Pancreas (tissue), 10 donors: ENCODE data around the gene PAX5. TPM values are rescaled to one million over a fixed set of nuclear protein-coding genes. Genes with fewer than 3 reads are reported as not detected.
A peak's percentile ranks its signal among the peaks of the same experiment; 100 is the strongest.

Experiments
- ATAC-seq, 4 donors: fragments of 200-7000 bp; cut with Tn5 transposase; one replicate each; pipeline versions ENCODE4 v1.8.0 to v1.9.1; 2020; ENCODE audit warnings: mild to moderate bottlenecking in 4 of 4, moderate library complexity in 4 of 4
- DNase-seq, 6 donors: peaks; one replicate each; pipeline ENCODE4 v3.0.0-alpha.2; 2020
- FAIRE-seq: peaks from 2 replicates; lab custom pipeline; 2012; peaks lifted over from hg19 to GRCh38; lab: Jason Lieb, UNC
- H3K27ac ChIP-seq, 4 donors: fragments of 200-600 bp; sonication (generic); 1 replicate in 3 of 4; 2 replicates in 1 of 4; pipeline versions ENCODE4 v1.5.0 to v1.8.0; 2020
- H3K27me3 ChIP-seq, 4 donors: fragments of 200-600 bp; one replicate each; pipeline ENCODE4 v1.8.0; 2021
- H3K36me3 ChIP-seq, 3 donors: fragments of 200-600 bp; sonication (generic) in 1 of 3; one replicate each; pipeline versions ENCODE4 v1.5.0 to v1.8.0; 2020 to 2021
- H3K4me1 ChIP-seq, 3 donors: fragments of 200-600 bp; one replicate each; pipeline ENCODE4 v1.8.0; 2021
- H3K4me3 ChIP-seq, 4 donors: fragments of 200-600 bp; sonication (generic) in 2 of 4; one replicate each; pipeline versions ENCODE4 v1.5.0 to v1.8.0; 2020 to 2021
- H3K9me3 ChIP-seq, 4 donors: fragments of 200-600 bp; one replicate each; pipeline ENCODE4 v1.8.0; 2021
- WGBS, 2 donors: extraction: QIAGEN DNeasy Blood & Tissue Kit; methylation state at CpG; one replicate each; pipeline ENCODE4 v1.1.7; 2013; 5-methylcytosine and 5-hydroxymethylcytosine counted together
- intact Hi-C, 3 donors: fragments of 100-400 bp; cut with DNase I; formaldehyde crosslinking; loops; one replicate each; pipeline versions ENCODE4 v1.11.1 to v1.14.2; 2022
- polyA plus RNA-seq, 2 donors: library from polyadenylated mRNA; stranded (reverse); fragments of 200-250 nt; gene quantifications; one replicate each; pipeline ENCODE4 v1.2.3, GENCODE V29; 2013
- total RNA-seq, 6 donors: library from RNA; stranded (reverse); fragmentation: NEBNext Ultra II Directional in 4 of 6; extraction: Animal tissue kit (Norgen Biotek cat#: 25700) in 4 of 6; gene quantifications; one replicate each; pipeline versions ENCODE4 v1.2.1 to v1.2.4, GENCODE V29; 2021 to 2023
- TF ChIP-seq, protein P1 (sequence below), 4 donors: fragments of 200-600 bp; sonication (generic) in 3 of 4; IDR thresholded peaks; one replicate each; pipeline versions ENCODE4 v1.5.0 to v1.8.0; 2021; ENCODE audit warnings: antibody characterized with exemption in 4 of 4
- donor health status: healthy with polysubstance abuse.
- donor health status: DM: no; HTN: no; CAD: no; lungs with moderate emphysema.
- donor health status: DM: no; HTN: no; CAD: no.
- donor health status: control.
- donor health status: control.
- donor health status: Bipolar disorder and iron deficiency.
- donor health status: DM: yes; HTN: yes; CAD: no.
- donor health status: DM: no; HTN: no; CAD: no.
- donor health status: DM: no; HTN: no; CAD: no.
- donor health status: DM: yes; HTN: yes; CAD: no.

PAX5 gene
- total and polyA plus RNA-seq, 8 donors = under 0.01 to 0.35 (median 0.28) TPM; not detected in 1

DNA sequence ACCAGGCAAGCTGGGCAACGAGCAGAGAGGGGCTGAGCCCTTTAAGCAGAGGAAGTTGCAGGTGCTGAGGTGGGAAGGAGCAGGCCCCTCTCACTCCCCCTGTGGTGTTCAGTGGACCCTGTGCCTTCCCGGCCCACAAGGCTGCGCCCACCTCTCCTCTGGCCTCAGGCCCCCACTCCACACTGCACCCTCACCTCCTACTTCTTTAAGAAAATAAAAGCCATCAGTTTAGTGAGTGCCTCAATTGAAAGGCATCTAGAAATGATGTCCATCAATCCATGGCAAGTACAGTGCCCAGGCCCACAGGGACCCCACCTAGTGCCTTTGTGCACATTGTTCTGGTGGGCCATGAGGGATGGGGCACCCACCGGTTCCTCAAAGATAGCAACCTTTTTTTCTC is 158.0 kb downstream of the PAX5 start:
- Histone ChIP-seq H3K36me3 (no peaks in the 10 kb centered on the region), H3K27ac (no peak overlapping the region), H3K4me3 (no peak overlapping the region), H3K27me3 (no peaks in the 10 kb centered on the region), H3K4me1 (no peaks in the 10 kb centered on the region), H3K9me3 (no peaks in the 10 kb centered on the region)
- intact Hi-C loops = loop anchor here in 1 of 3 donors (10.0 kb wide), 1 partner anchor 109 kb away; no protein-coding TSS in a partner anchor
- ATAC-seq (no peak), FAIRE-seq (no peak), DNase-seq (no peak)
- WGBS, 2 donors = 75 to 77% methylated on average over 4 of the region's 4 CpGs
- TF ChIP-seq, protein P1, sequence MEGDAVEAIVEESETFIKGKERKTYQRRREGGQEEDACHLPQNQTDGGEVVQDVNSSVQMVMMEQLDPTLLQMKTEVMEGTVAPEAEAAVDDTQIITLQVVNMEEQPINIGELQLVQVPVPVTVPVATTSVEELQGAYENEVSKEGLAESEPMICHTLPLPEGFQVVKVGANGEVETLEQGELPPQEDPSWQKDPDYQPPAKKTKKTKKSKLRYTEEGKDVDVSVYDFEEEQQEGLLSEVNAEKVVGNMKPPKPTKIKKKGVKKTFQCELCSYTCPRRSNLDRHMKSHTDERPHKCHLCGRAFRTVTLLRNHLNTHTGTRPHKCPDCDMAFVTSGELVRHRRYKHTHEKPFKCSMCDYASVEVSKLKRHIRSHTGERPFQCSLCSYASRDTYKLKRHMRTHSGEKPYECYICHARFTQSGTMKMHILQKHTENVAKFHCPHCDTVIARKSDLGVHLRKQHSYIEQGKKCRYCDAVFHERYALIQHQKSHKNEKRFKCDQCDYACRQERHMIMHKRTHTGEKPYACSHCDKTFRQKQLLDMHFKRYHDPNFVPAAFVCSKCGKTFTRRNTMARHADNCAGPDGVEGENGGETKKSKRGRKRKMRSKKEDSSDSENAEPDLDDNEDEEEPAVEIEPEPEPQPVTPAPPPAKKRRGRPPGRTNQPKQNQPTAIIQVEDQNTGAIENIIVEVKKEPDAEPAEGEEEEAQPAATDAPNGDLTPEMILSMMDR (IDR thresholded peaks at IDR 0.05) = no peak

DNA sequence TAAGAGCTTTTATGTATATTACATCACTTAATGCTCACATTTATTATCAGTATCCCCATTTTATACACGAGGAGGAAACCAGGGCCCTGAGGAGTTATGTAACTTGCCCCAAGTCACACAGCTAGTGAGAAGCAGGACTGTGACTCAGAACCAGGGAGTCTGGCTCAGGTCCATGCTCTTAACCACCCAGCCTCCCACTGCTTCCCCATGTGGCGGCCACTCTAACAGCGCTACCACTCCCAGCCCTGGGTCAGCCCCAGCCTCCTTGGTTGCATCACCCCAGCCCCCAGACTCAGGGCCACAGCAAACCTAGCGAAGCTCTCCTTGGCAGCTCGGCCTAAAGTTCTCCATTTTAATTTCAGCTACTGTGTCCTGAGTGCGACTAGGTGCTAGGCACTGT is 159.1 kb downstream of the PAX5 start:
- FAIRE-seq (no peak), DNase-seq (no peak), ATAC-seq (no peak)
- Histone ChIP-seq H3K4me3 (no peak overlapping the region), H3K27ac (no peak overlapping the region), H3K36me3 (no peaks in the 10 kb centered on the region), H3K9me3 (no peaks in the 10 kb centered on the region), H3K27me3 (no peaks in the 10 kb centered on the region), H3K4me1 (no peaks in the 10 kb centered on the region)
- 84 to 91% methylated on average over 6 of the region's 6 CpGs for WGBS, 2 donors
- intact Hi-C loops = loop anchor here in 1 of 3 donors (10.0 kb wide), 1 partner anchor 110 kb away; no protein-coding TSS in a partner anchor
- TF ChIP-seq, protein P1 (IDR thresholded peaks at IDR 0.05) = no peak

DNA sequence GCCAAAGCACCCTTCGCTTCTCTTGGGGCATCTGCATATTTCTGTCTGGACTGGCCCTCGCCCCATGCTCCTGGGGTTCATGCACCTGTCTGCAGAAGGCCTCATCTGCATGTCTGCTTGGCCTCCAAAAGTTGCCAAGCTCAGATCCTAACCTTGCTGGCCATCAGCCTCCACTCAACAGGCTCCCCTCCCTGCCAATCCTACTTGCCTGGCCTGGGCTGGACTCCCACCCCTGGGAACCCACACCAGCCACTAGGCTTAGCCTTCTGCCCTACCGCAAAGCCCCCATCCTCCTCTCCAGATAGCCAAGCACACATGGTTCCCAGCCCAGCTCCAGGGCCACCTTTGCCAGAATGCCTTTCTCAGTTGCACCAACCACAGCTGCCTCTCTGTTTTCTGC is 159.8 kb downstream of the PAX5 start:
- H3K4me1 ChIP-seq = no peaks in the 10 kb centered on the region
- ATAC-seq = no peak

DNA sequence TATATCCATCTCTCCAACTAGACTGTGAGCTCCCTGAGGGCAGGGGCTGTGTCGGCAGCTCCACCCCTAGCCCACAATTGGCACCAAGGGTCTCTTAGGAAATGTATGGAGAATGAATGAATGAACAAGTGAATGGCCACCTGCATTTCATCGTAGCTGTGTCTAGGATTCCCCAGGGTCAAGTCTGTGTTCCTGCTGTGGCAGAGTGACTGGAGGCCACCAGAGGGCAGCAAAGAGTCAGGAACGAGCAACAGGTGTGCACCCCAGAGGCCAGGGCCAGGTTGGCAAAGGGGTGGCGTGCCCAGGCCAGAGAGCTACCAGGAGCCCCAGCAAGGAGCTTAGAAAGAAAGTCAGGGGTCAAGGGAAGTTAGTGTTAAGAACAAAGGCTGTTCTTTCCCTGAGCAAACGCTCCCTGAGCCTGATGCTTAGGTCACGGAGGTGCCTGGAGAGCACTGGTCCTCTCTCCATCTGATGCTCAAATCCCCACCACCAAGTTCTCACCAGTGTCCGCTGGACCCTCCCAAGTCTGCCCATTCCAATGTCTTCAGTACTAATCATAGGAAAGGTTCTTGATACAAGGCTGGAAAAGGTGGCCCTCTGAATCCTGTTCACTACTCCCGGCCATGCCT is 160.7 kb downstream of the PAX5 start:
- Histone ChIP-seq H3K4me3 (no peak overlapping the region), H3K4me1 (no peaks in the 10 kb centered on the region), H3K27ac (no peak overlapping the region), H3K27me3 (no peaks in the 10 kb centered on the region), H3K36me3 (no peaks in the 10 kb centered on the region), H3K9me3 (no peaks in the 10 kb centered on the region)
- intact Hi-C loops = loop anchor here in 1 of 3 donors (10.0 kb wide), 1 partner anchor 111 kb away; no protein-coding TSS in a partner anchor
- peak; percentile 50 to 85 (median 80) for DNase-seq
- peak; percentile 83 to 96 (median 92) for ATAC-seq
- 45 to 46% methylated on average over 8 of the region's 8 CpGs for WGBS, 2 donors
- no peak for FAIRE-seq
- TF ChIP-seq, protein P1 (IDR thresholded peaks at IDR 0.05) = peak; percentile 83 to 86 (median 86)

More for the DNA sequence above, 159.8 kb downstream of the PAX5 start:
- TF ChIP-seq, protein P1 (IDR thresholded peaks at IDR 0.05) = no peak
- Histone ChIP-seq H3K9me3 (no peaks in the 10 kb centered on the region), H3K27me3 (no peaks in the 10 kb centered on the region), H3K36me3 (no peaks in the 10 kb centered on the region), H3K4me3 (no peak overlapping the region), H3K27ac (no peak overlapping the region)
- FAIRE-seq = no peak
- 89 to 93% methylated on average over 3 of the region's 3 CpGs for WGBS, 2 donors
- DNase-seq = no peak
- intact Hi-C loops = loop anchor here in 1 of 3 donors (10.0 kb wide), 1 partner anchor 111 kb away; no protein-coding TSS in a partner anchor

DNA sequence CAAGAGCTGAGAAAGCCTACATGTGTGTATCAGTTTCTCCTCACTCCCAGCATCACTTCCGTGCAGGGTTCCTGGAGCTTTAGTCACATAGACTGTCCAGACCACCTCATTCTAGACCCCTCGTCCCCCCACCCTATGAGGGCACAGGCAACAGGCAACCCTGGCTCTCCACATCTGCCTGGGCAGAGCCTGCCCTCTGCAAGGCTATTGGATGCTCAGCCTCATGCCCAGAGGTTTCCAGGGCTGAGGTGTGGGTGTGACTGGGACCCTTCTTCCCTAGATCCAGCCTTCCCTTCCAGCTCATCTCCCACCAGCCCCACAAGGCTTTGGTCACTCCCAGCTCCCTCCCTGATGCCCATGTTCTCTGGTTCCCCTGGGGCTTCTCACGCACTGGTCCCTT is 161.4 kb downstream of the PAX5 start:
- no peaks in the 10 kb centered on the region for H3K27me3 ChIP-seq
- TF ChIP-seq, protein P1 (IDR thresholded peaks at IDR 0.05) = no peak
- 61 to 70% methylated on average over 3 of the region's 3 CpGs for WGBS, 2 donors
- peaks cover 0 to 6% (median 0%) of the 10 kb centered on the region in 3 donors for H3K4me1 ChIP-seq
- DNase-seq = peak in 1 of 6 donors; percentile 28
- intact Hi-C loops = loop anchor here in 1 of 3 donors (10.0 kb wide), 1 partner anchor 112 kb away; no protein-coding TSS in a partner anchor
- H3K36me3 ChIP-seq = no peaks in the 10 kb centered on the region
- H3K27ac ChIP-seq = no peak overlapping the region
- no peak for FAIRE-seq
- H3K4me3 ChIP-seq = no peak overlapping the region
- no peaks in the 10 kb centered on the region for H3K9me3 ChIP-seq
- no peak for ATAC-seq
